CD8-positive, alpha-beta memory T cell (primary cell): ENCODE data around the gene TNFRSF12A. TPM values are rescaled to one million over a fixed set of nuclear protein-coding genes. Genes with fewer than 3 reads are reported as not detected.
A peak's percentile ranks its signal among the peaks of the same experiment; 100 is the strongest.
"Not testable (repeated sequence)": the region's sequence is repeated elsewhere in the genome, so short reads cannot be mapped to it uniquely, and the experiment has no call there.

ENCODE experiments used
- CTCF ChIA-PET: fragments of 350-600 bp; sonication (Branson Sonifier 250); formaldehyde crosslinking; loops from one replicate; lab custom pipeline; 2021; ENCODE audit warnings: antibody characterized with exemption; lab: Charles Lee
- POLR2A ChIA-PET: fragments of 350-600 bp; sonication (Branson Sonifier 250); formaldehyde crosslinking; loops from one replicate; lab custom pipeline; 2021; ENCODE audit warnings: antibody characterized with exemption; lab: Charles Lee
- DNase-seq, 5 donors: peaks; one replicate each; pipeline versions ENCODE4 v3.0.0 to v3.0.0-alpha.2; 2020 to 2022; ENCODE audit warnings: mixed read lengths in 1 of 5
- H3K27ac ChIP-seq: one replicate; pipeline ENCODE4 v1.7.0; 2013; ENCODE audit warnings: low read depth, mild to moderate bottlenecking, low read length, moderate library complexity
- H3K27me3 ChIP-seq: 2 replicates; pipeline ENCODE4 v1.7.0; 2013; ENCODE audit warnings: low read length, mild to moderate bottlenecking; ENCODE audit not compliant: insufficient read depth, poor library complexity, severe bottlenecking
- H3K36me3 ChIP-seq: 2 replicates; pipeline ENCODE4 v1.7.0; 2013; ENCODE audit warnings: mild to moderate bottlenecking, low read length, moderate library complexity; ENCODE audit not compliant: insufficient read depth
- H3K4me1 ChIP-seq: 2 replicates; pipeline ENCODE4 v1.7.0; 2013; ENCODE audit warnings: mild to moderate bottlenecking, low read length, moderate library complexity; ENCODE audit not compliant: insufficient read depth
- H3K4me3 ChIP-seq: 2 replicates; pipeline ENCODE4 v1.7.0; 2013; ENCODE audit warnings: mild to moderate bottlenecking, low read length
- H3K9me3 ChIP-seq: 2 replicates; pipeline ENCODE4 v1.7.0; 2013; ENCODE audit warnings: mild to moderate bottlenecking, low read length
- H3K27ac Mint-ChIP-seq, 8 donors: one replicate each; pipeline ENCODE4 v1.8.0; 2020 to 2021; ENCODE audit warnings: mixed read lengths in 8 of 8, mild to moderate bottlenecking in 6 of 8, inconsistent platforms in 3 of 8, moderate library complexity in 3 of 8
- H3K27me3 Mint-ChIP-seq, 2 donors: one replicate each; pipeline ENCODE4 v1.8.0; 2020 to 2021; ENCODE audit warnings: mixed read lengths in 2 of 2, mild to moderate bottlenecking in 1 of 2, moderate library complexity in 1 of 2
- H3K36me3 Mint-ChIP-seq, 3 donors: one replicate each; pipeline ENCODE4 v1.8.0; 2020 to 2021; ENCODE audit warnings: mixed read lengths in 3 of 3, inconsistent platforms in 1 of 3, mild to moderate bottlenecking in 1 of 3
- H3K4me1 Mint-ChIP-seq, 3 donors: one replicate each; pipeline ENCODE4 v1.8.0; 2020 to 2021; ENCODE audit warnings: mixed read lengths in 3 of 3, inconsistent platforms in 1 of 3, mild to moderate bottlenecking in 1 of 3
- H3K4me3 Mint-ChIP-seq, 7 donors: one replicate each; pipeline ENCODE4 v1.8.0; 2020 to 2021; ENCODE audit warnings: mixed read lengths in 7 of 7, mild to moderate bottlenecking in 6 of 7, moderate library complexity in 4 of 7, inconsistent platforms in 2 of 7
- H3K9me3 Mint-ChIP-seq, 5 donors: one replicate each; pipeline ENCODE4 v1.8.0; 2020 to 2022; ENCODE audit warnings: mixed read lengths in 5 of 5, mild to moderate bottlenecking in 3 of 5, moderate library complexity in 2 of 5, inconsistent platforms in 1 of 5
- polyA plus RNA-seq: library from polyadenylated mRNA; unstranded; fragments of 300-500 nt; fragmentation: Illumina TruSeq; gene quantifications from one replicate; pipeline ENCODE4 v1.2.3, GENCODE V29; 2021
- total RNA-seq, 2 experiments: library from RNA; stranded (reverse); gene quantifications; one replicate each; pipeline ENCODE4 v1.2.3, GENCODE V29; 2021

TNFRSF12A gene
- total and polyA plus RNA-seq, 3 experiments from 2014 or later = 2.1 to 4.5 (median 3.7) TPM

DNA sequence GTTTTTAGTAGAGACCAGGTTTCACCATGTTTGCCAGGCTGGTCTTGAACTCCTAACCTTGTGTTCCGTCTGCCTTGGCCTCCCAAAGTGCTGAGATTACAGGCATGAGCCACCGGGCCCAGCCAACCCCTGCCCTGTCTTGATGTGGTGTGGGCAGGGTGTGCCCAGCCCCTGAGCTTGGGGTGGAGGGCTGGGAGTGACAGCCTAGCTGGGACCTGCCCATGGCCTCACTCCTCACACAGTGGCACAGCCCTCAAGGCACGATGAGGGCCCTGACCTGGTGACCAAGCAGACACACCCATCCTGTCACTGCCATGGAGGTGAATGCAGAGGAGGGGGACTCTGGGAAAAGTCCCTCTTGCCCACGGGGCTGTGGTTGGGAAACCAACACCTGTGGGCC lies 48.3 kb downstream of the TNFRSF12A start:
- H3K4me1 ChIP-seq = peaks cover 73% of the 10 kb centered on the region
- peaks cover 19% of the 10 kb centered on the region for H3K36me3 ChIP-seq
- H3K9me3 ChIP-seq = no peaks in the 10 kb centered on the region
- peak overlapping the region; percentile 98 to 100 (median 100) for H3K4me3 Mint-ChIP-seq
- H3K27me3 ChIP-seq = no peaks in the 10 kb centered on the region
- peaks cover 18 to 50% (median 30%) of the 10 kb centered on the region in 3 donors for H3K36me3 Mint-ChIP-seq
- peaks cover 0 to 2% (median 0%) of the 10 kb centered on the region in 5 donors for H3K9me3 Mint-ChIP-seq
- H3K27me3 Mint-ChIP-seq = no peaks in the 10 kb centered on the region
- H3K4me1 Mint-ChIP-seq = peaks cover 65 to 82% (median 79%) of the 10 kb centered on the region in 3 donors
- no peak for DNase-seq
- peak overlapping the region; percentile 16 for H3K27ac ChIP-seq
- peak overlapping the region; percentile 92 to 99 (median 96) for H3K27ac Mint-ChIP-seq
- ChIA-PET POLR2A (interaction anchor here (5.2 kb wide), 1 partner anchor 8 kb away, joined by 53 read pairs; no protein-coding TSS in a partner anchor), CTCF (interaction anchor here (1.2 to 10.5 kb wide), 5 partner anchors 9 to 59 kb away, joined by 3 to 99 read pairs (median 7); no protein-coding TSS in a partner anchor)
- H3K4me3 ChIP-seq = peak overlapping the region; percentile 92

DNA sequence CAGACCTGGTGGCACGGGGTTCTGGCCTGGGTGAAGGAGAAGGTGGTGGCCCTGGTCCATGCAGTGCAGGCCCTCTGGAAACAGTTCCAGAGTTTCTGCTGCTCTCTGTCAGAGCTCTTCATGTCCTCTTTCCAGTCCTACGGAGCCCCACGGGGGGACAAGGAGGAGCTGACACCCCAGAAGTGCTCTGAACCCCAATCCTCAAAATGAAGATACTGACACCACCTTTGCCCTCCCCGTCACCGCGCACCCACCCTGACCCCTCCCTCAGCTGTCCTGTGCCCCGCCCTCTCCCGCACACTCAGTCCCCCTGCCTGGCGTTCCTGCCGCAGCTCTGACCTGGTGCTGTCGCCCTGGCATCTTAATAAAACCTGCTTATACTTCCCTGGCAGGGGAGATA lies 49.0 kb downstream of the TNFRSF12A start:
- Histone ChIP-seq H3K36me3 (peaks cover 19% of the 10 kb centered on the region), H3K4me1 (peaks cover 76% of the 10 kb centered on the region)
- H3K9me3 Mint-ChIP-seq, H3K9me3 ChIP-seq, DNase-seq, POLR2A ChIA-PET, H3K27me3 ChIP-seq, H3K27ac ChIP-seq, H3K4me3 ChIP-seq, H3K27me3 Mint-ChIP-seq: not testable (repeated sequence)
- CTCF ChIA-PET = interaction anchor here (1.2 to 10.5 kb wide), 7 partner anchors 9 to 58 kb away, joined by 3 to 99 read pairs (median 7); no protein-coding TSS in a partner anchor
- Mint-ChIP-seq H3K36me3 (peaks cover 18 to 50% (median 30%) of the 10 kb centered on the region in 3 donors), H3K4me3 (peak overlapping the region; percentile 2 to 84 (median 73)), H3K27ac (peak overlapping the region in 7 of 8 donors; percentile 39 to 94 (median 88)), H3K4me1 (peaks cover 66 to 82% (median 79%) of the 10 kb centered on the region in 3 donors)

GRCh38 chr16:3070608-3071111 lies 50.5 kb downstream of the TNFRSF12A start:
- H3K27ac ChIP-seq = no peak overlapping the region
- ChIA-PET POLR2A (interaction anchor here (0.6 to 1.1 kb wide), 2 partner anchors 88 to 163 kb away, joined by 3 read pairs; no protein-coding TSS in a partner anchor), CTCF (interaction anchor here (0.9 to 10.5 kb wide), 5 partner anchors 11 to 57 kb away, joined by 4 to 99 read pairs (median 8); no protein-coding TSS in a partner anchor)
- Mint-ChIP-seq H3K4me1 (peaks cover 70 to 81% (median 79%) of the 10 kb centered on the region in 3 donors), H3K36me3 (peaks cover 17 to 46% (median 27%) of the 10 kb centered on the region in 3 donors), H3K9me3 (peaks cover 0 to 1% (median 0%) of the 10 kb centered on the region in 5 donors), H3K4me3 (peak overlapping the region in 4 of 7 donors; percentile 67 to 84 (median 78)), H3K27ac (peak overlapping the region in 7 of 8 donors; percentile 75 to 94 (median 88)), H3K27me3 (no peaks in the 10 kb centered on the region)
- peaks cover 19% of the 10 kb centered on the region for H3K36me3 ChIP-seq
- H3K27me3 ChIP-seq = no peaks in the 10 kb centered on the region
- DNase-seq = no peak
- H3K9me3 ChIP-seq = no peaks in the 10 kb centered on the region
- H3K4me1 ChIP-seq = peaks cover 79% of the 10 kb centered on the region
- no peak overlapping the region for H3K4me3 ChIP-seq

- Mint-ChIP-seq H3K27ac (peak overlapping the region; percentile 70 to 95 (median 90)), H3K4me1 (peaks cover 78 to 90% (median 89%) of the 10 kb centered on the region in 3 donors), H3K9me3 (no peaks in the 10 kb centered on the region), H3K36me3 (peaks cover 16 to 36% (median 25%) of the 10 kb centered on the region in 3 donors), H3K27me3 (no peaks in the 10 kb centered on the region), H3K4me3 (peak overlapping the region; percentile 57 to 78 (median 65))
- H3K4me1 ChIP-seq = peaks cover 89% of the 10 kb centered on the region
- no peak overlapping the region for H3K27ac ChIP-seq
- H3K9me3 ChIP-seq = no peaks in the 10 kb centered on the region
- CTCF ChIA-PET = interaction anchor here (2.5 to 2.8 kb wide), 2 partner anchors 12 to 24 kb away, joined by 8 to 12 read pairs; no protein-coding TSS in a partner anchor
- POLR2A ChIA-PET = interaction anchor here (0.7 to 1.1 kb wide), 2 partner anchors 87 to 100 kb away, joined by 3 read pairs; no protein-coding TSS in a partner anchor
- no peak for DNase-seq
- no peak overlapping the region for H3K4me3 ChIP-seq
- peaks cover 19% of the 10 kb centered on the region for H3K36me3 ChIP-seq
- H3K27me3 ChIP-seq = no peaks in the 10 kb centered on the region
These were observed 51.5 kb downstream of the TNFRSF12A start for GRCh38 chr16:3071655-3072054.

Other genes starting within 250 kb of the TNFRSF12A start
- 100 to 1,000 TPM; 322 to 338 TPM for gene ELOB, start 243.1 kb upstream of the TNFRSF12A start, total RNA-seq
- 274 TPM for gene ELOB, start 243.1 kb upstream of the TNFRSF12A start, polyA plus RNA-seq
- under 1 TPM; 0.15 to 0.22 TPM for gene PRSS33, start 232.8 kb upstream of the TNFRSF12A start, total RNA-seq
- gene PRSS33, start 232.8 kb upstream of the TNFRSF12A start, polyA plus RNA-seq = not detected
- gene PRSS41, start 221.9 kb upstream of the TNFRSF12A start, total RNA-seq = not detected
- not detected for gene PRSS41, start 221.9 kb upstream of the TNFRSF12A start, polyA plus RNA-seq
- gene PRSS21, start 203.1 kb upstream of the TNFRSF12A start, total RNA-seq = 1 to 10 TPM; 8.8 to 9.2 TPM
- gene PRSS21, start 203.1 kb upstream of the TNFRSF12A start, polyA plus RNA-seq = 13.6 TPM
- under 1 TPM; 0.29 to 0.74 TPM for gene ZG16B, start 190.1 kb upstream of the TNFRSF12A start, total RNA-seq
- not detected for gene ZG16B, start 190.1 kb upstream of the TNFRSF12A start, polyA plus RNA-seq
- not detected for gene PRSS22, start 162.2 kb upstream of the TNFRSF12A start, total RNA-seq
- gene PRSS22, start 162.2 kb upstream of the TNFRSF12A start, polyA plus RNA-seq = not detected
- gene FLYWCH2, start 137.2 kb upstream of the TNFRSF12A start, total RNA-seq = 10 to 100 TPM; 24.7 to 27.2 TPM
- gene FLYWCH2, start 137.2 kb upstream of the TNFRSF12A start, polyA plus RNA-seq = 24.0 TPM
- 10 to 100 TPM; 37.2 to 39.8 TPM for gene FLYWCH1, start 108.4 kb upstream of the TNFRSF12A start, total RNA-seq
- 20.9 TPM for gene FLYWCH1, start 108.4 kb upstream of the TNFRSF12A start, polyA plus RNA-seq
- not detected for gene KREMEN2, start 56.1 kb upstream of the TNFRSF12A start, total RNA-seq
- gene KREMEN2, start 56.1 kb upstream of the TNFRSF12A start, polyA plus RNA-seq = not detected
- gene PAQR4, start 51.0 kb upstream of the TNFRSF12A start, total RNA-seq = 10 to 100 TPM; 38.7 to 39.0 TPM
- 1.5 TPM for gene PAQR4, start 51.0 kb upstream of the TNFRSF12A start, polyA plus RNA-seq
- gene PKMYT1, start 39.9 kb upstream of the TNFRSF12A start, total RNA-seq = 100 to 1,000 TPM; 103 to 112 TPM
- 0.18 TPM for gene PKMYT1, start 39.9 kb upstream of the TNFRSF12A start, polyA plus RNA-seq
- not detected for gene CLDN9, start 7.4 kb upstream of the TNFRSF12A start, total RNA-seq
- gene CLDN9, start 7.4 kb upstream of the TNFRSF12A start, polyA plus RNA-seq = not detected
- not detected for gene CLDN6, start 2.2 kb upstream of the TNFRSF12A start, total RNA-seq
- not detected for gene CLDN6, start 2.2 kb upstream of the TNFRSF12A start, polyA plus RNA-seq
- gene HCFC1R1, start 3.6 kb downstream of the TNFRSF12A start, total RNA-seq = 10 to 100 TPM; 25.6 to 26.3 TPM
- gene HCFC1R1, start 3.6 kb downstream of the TNFRSF12A start, polyA plus RNA-seq = 23.7 TPM
- 10 to 100 TPM; 56.8 to 59.4 TPM for gene THOC6, start 3.7 kb downstream of the TNFRSF12A start, total RNA-seq
- gene THOC6, start 3.7 kb downstream of the TNFRSF12A start, polyA plus RNA-seq = 46.2 TPM
- not detected for gene BICDL2, start 16.6 kb downstream of the TNFRSF12A start, total RNA-seq
- not detected for gene BICDL2, start 16.6 kb downstream of the TNFRSF12A start, polyA plus RNA-seq
- 1 to 10 TPM; 1.5 to 1.9 TPM for gene MMP25, start 26.2 kb downstream of the TNFRSF12A start, total RNA-seq
- gene MMP25, start 26.2 kb downstream of the TNFRSF12A start, polyA plus RNA-seq = 0.90 TPM
- 100 to 1,000 TPM; 975 to 992 TPM for gene IL32, start 45.3 kb downstream of the TNFRSF12A start, total RNA-seq
- 3,843 TPM for gene IL32, start 45.3 kb downstream of the TNFRSF12A start, polyA plus RNA-seq
- gene ZSCAN10, start 78.9 kb downstream of the TNFRSF12A start, total RNA-seq = under 1 TPM in 1 of 2 experiments, not detected in 1; 0.15 TPM
- gene ZSCAN10, start 78.9 kb downstream of the TNFRSF12A start, polyA plus RNA-seq = not detected
- under 1 TPM in 1 of 2 experiments, not detected in 1; 0.11 TPM for gene ZNF205, start 92.2 kb downstream of the TNFRSF12A start, total RNA-seq
- not detected for gene ZNF205, start 92.2 kb downstream of the TNFRSF12A start, polyA plus RNA-seq
- gene ZNF213, start 114.7 kb downstream of the TNFRSF12A start, total RNA-seq = 10 to 100 TPM; 10.4 to 10.5 TPM
- gene ZNF213, start 114.7 kb downstream of the TNFRSF12A start, polyA plus RNA-seq = 3.8 TPM
- gene OR1F1, start 167.8 kb downstream of the TNFRSF12A start, total RNA-seq = not detected
- gene OR1F1, start 167.8 kb downstream of the TNFRSF12A start, polyA plus RNA-seq = not detected
- gene ZNF200, start 214.8 kb downstream of the TNFRSF12A start, total RNA-seq = 10 to 100 TPM; 13.0 to 14.6 TPM
- 11.2 TPM for gene ZNF200, start 214.8 kb downstream of the TNFRSF12A start, polyA plus RNA-seq
- gene MEFV, start 236.3 kb downstream of the TNFRSF12A start, total RNA-seq = under 1 TPM in 1 of 2 experiments, not detected in 1; 0.18 TPM
- gene MEFV, start 236.3 kb downstream of the TNFRSF12A start, polyA plus RNA-seq = not detected